ENCODE data around the gene ISX.

ISX gene

GRCh38 chr22:35119494-35119893, 53.5 kb downstream of the ISX start:
- H3K4me3 ChIP-seq = no peak overlapping the region
- no peaks in the 10 kb centered on the region for H3K36me3 ChIP-seq (ENCODE audit: insufficient read depth, low read length)
- DNase-seq (ENCODE audit: low read depth, low spot score) = no peak
- no peak overlapping the region for H3K27ac ChIP-seq
- no peak overlapping the region for H3K9ac ChIP-seq (ENCODE audit: insufficient read length)
- TF ChIP-seq POLR2AphosphoS5 (IDR thresholded peaks at IDR 0.05; ENCODE audit: borderline replicate concordance, low read depth, low read length) = no peak
- no peak for TF ChIP-seq FOXP2 (optimal IDR thresholded peaks at IDR 0.05; ENCODE audit: control extremely low read depth, extremely low read length, insufficient read depth)
- no peak for TF ChIP-seq EZH2 (IDR thresholded peaks at IDR 0.05)
- H3K9me3 ChIP-seq (ENCODE audit: low read depth, low read length) = no peaks in the 10 kb centered on the region

DNA sequence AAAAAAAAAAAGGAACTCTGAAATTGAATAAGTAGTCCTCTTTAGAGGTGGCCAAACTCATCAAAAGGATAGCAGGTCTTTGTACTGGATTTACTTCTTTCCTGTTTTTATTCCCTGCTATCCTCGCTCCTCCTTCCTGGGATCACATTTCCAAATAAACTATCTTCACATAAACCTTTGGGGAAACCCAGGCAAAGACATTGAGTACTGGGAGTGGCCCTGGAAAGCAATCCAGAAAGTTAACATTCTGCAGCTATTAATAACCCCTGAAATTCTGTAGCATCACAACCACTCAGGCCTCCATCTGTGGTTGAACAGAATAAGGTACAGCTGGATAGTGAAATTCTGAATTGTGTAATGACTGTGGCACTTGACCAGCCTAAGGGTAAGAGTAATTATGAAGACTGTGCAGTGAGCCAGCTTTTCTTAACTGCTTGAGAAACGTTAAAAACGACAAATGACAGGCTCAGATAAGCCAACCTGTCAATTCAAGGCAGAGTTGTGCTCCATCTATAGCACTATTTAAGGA, 58.8 kb downstream of the ISX start:
- no peak overlapping the region for H3K27ac ChIP-seq
- H3K4me3 ChIP-seq = no peak overlapping the region
- H3K9ac ChIP-seq (ENCODE audit: insufficient read length) = no peak overlapping the region
- no peak for DNase-seq (ENCODE audit: low read depth, low spot score)
- TF ChIP-seq FOXP2 (optimal IDR thresholded peaks at IDR 0.05; ENCODE audit: control extremely low read depth, extremely low read length, insufficient read depth) = no peak
- TF ChIP-seq POLR2AphosphoS5 (IDR thresholded peaks at IDR 0.05; ENCODE audit: borderline replicate concordance, low read depth, low read length) = no peak
- no peak for TF ChIP-seq EZH2 (IDR thresholded peaks at IDR 0.05)
- no peaks in the 10 kb centered on the region for H3K36me3 ChIP-seq (ENCODE audit: insufficient read depth, low read length)
- H3K9me3 ChIP-seq (ENCODE audit: low read depth, low read length) = no peaks in the 10 kb centered on the region

DNA sequence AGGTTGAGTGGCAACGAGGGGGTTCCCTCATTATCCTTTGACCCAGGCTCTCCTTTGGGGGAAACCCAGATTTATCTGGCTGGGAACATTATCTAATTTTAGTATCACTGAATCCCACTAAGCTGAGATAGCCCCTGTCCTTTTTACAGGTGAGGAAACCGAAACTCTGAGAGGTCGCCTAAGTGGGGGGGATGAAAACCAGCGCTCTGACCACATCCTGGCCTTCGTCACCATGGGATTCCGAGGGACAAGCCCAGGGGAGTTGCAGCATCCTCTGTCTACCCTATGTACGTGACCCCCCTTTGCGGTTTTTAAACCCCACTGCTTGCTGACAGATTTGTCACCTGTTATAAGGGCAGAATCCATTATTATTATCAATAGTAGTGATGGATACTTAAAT, 61.0 kb downstream of the ISX start:
- no peaks in the 10 kb centered on the region for H3K36me3 ChIP-seq (ENCODE audit: insufficient read depth, low read length)
- TF ChIP-seq EZH2 (IDR thresholded peaks at IDR 0.05) = no peak
- no peak for TF ChIP-seq FOXP2 (optimal IDR thresholded peaks at IDR 0.05; ENCODE audit: control extremely low read depth, extremely low read length, insufficient read depth)
- no peak for TF ChIP-seq POLR2AphosphoS5 (IDR thresholded peaks at IDR 0.05; ENCODE audit: borderline replicate concordance, low read depth, low read length)
- no peak overlapping the region for H3K27ac ChIP-seq
- DNase-seq (ENCODE audit: low read depth, low spot score) = no peak
- H3K9me3 ChIP-seq (ENCODE audit: low read depth, low read length) = no peaks in the 10 kb centered on the region
- no peak overlapping the region for H3K4me3 ChIP-seq
- H3K9ac ChIP-seq (ENCODE audit: insufficient read length) = no peak overlapping the region

DNA sequence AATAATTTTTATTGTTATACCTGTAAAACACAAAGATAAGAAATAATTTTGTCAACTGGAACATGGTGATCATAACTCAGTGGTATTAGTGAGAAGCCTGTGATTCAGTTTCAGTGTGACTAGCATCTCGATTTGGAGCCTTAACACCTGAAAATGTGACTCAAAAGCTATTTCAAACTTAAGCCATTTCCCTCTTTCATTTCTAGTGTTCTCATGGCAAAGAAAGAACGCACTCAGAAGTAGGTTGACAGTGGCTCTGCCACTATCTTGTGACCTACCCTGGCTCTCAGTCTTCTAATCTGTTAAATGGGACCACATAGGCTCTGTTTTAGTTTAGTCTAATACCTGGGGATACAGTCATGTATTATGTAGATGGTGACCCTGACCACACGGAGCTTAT, 62.7 kb downstream of the ISX start:
- DNase-seq (ENCODE audit: low read depth, low spot score) = no peak
- H3K36me3 ChIP-seq (ENCODE audit: insufficient read depth, low read length) = no peaks in the 10 kb centered on the region
- H3K9ac ChIP-seq (ENCODE audit: insufficient read length) = no peak overlapping the region
- no peak overlapping the region for H3K4me3 ChIP-seq
- TF ChIP-seq EZH2 (IDR thresholded peaks at IDR 0.05) = no peak
- no peak overlapping the region for H3K27ac ChIP-seq
- H3K9me3 ChIP-seq (ENCODE audit: low read depth, low read length) = no peaks in the 10 kb centered on the region

DNA sequence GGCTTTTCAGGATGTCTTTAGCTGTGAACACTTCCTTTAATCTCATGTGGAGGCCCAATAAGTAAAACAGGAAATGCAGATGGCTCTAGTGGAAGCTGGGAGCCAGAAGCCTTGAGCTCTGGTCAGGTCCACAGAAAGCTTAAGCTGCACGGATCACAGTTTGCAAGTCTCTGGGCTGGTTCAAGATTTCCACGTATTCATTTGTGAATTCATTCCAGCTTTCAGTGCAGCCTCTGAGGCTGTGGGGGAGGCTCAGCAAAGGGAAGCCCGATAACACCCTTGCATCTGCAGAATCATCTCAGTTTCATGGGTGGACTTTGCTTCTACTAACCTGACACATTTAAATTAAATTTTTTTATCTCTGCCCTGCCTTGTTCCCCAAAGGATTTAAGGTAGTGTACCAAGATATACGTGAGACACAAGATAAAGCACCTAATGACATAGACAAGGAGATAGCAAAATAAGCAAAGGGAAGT, 65.6 kb downstream of the ISX start:
- Histone ChIP-seq H3K36me3 (ENCODE audit: insufficient read depth, low read length) (no peaks in the 10 kb centered on the region), H3K27ac (no peak overlapping the region), H3K9ac (ENCODE audit: insufficient read length) (no peak overlapping the region), H3K4me3 (no peak overlapping the region), H3K9me3 (ENCODE audit: low read depth, low read length) (no peaks in the 10 kb centered on the region)
- no peak for TF ChIP-seq POLR2AphosphoS5 (IDR thresholded peaks at IDR 0.05; ENCODE audit: borderline replicate concordance, low read depth, low read length)
- TF ChIP-seq FOXP2 (optimal IDR thresholded peaks at IDR 0.05; ENCODE audit: control extremely low read depth, extremely low read length, insufficient read depth) = no peak
- no peak for DNase-seq (ENCODE audit: low read depth, low spot score)

DNA sequence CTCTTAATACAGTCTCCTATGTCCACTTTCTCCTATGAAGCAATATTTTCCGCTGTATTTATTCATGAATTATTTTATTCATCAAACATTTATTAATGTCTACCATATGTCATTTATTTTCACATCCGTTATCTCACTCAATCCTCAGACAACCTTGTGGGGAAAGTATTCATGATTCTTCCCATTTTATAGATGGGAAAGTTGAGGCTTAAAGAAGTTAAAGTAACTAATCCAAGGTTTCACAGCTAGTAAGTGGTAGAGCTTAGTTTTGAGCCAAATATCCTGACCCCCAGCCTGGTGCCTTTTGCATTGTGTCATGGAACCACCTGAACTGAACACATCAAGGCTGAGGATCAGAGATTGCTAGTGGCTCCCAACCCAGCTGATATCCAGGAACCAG, 66.6 kb downstream of the ISX start:
- TF ChIP-seq EZH2 (IDR thresholded peaks at IDR 0.05) = no peak
- TF ChIP-seq POLR2AphosphoS5 (IDR thresholded peaks at IDR 0.05; ENCODE audit: borderline replicate concordance, low read depth, low read length) = no peak
- no peak for DNase-seq (ENCODE audit: low read depth, low spot score)
- Histone ChIP-seq H3K27ac (no peak overlapping the region), H3K4me3 (no peak overlapping the region), H3K36me3 (ENCODE audit: insufficient read depth, low read length) (no peaks in the 10 kb centered on the region), H3K9me3 (ENCODE audit: low read depth, low read length) (no peaks in the 10 kb centered on the region), H3K9ac (ENCODE audit: insufficient read length) (no peak overlapping the region)

GRCh38 chr22:35133702-35134380, 67.9 kb downstream of the ISX start:
- Histone ChIP-seq H3K9me3 (ENCODE audit: low read depth, low read length) (no peaks in the 10 kb centered on the region), H3K9ac (ENCODE audit: insufficient read length) (no peak overlapping the region), H3K27ac (no peak overlapping the region), H3K36me3 (ENCODE audit: insufficient read depth, low read length) (no peaks in the 10 kb centered on the region), H3K4me3 (no peak overlapping the region)
- no peak for TF ChIP-seq FOXP2 (optimal IDR thresholded peaks at IDR 0.05; ENCODE audit: control extremely low read depth, extremely low read length, insufficient read depth)
- TF ChIP-seq POLR2AphosphoS5 (IDR thresholded peaks at IDR 0.05; ENCODE audit: borderline replicate concordance, low read depth, low read length) = no peak
- TF ChIP-seq EZH2 (IDR thresholded peaks at IDR 0.05) = no peak
- no peak for DNase-seq (ENCODE audit: low read depth, low spot score)

DNA sequence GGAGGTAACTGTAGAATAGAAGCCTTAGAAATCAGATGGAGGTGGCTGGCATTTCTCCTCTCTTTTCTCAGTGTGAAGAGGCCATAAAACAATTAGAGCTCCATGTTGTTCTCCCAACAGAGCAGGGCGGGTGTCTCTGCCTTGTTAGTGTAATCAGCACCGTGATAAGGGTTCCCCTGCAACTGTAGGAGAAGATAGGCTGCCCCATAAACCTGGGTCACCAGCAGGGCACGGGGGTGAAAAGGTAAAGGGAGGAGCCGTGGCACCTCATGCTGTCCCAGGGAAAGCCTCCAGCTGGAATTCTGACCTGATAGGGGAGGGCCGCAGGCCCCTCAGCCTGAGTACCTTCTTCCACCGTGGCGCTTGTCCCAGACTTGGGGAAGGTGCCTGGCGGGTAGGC, 68.7 kb downstream of the ISX start:
- no peak for TF ChIP-seq POLR2AphosphoS5 (IDR thresholded peaks at IDR 0.05; ENCODE audit: borderline replicate concordance, low read depth, low read length)
- no peak for TF ChIP-seq EZH2 (IDR thresholded peaks at IDR 0.05)
- no peak for TF ChIP-seq FOXP2 (optimal IDR thresholded peaks at IDR 0.05; ENCODE audit: control extremely low read depth, extremely low read length, insufficient read depth)
- DNase-seq (ENCODE audit: low read depth, low spot score) = no peak

DNA sequence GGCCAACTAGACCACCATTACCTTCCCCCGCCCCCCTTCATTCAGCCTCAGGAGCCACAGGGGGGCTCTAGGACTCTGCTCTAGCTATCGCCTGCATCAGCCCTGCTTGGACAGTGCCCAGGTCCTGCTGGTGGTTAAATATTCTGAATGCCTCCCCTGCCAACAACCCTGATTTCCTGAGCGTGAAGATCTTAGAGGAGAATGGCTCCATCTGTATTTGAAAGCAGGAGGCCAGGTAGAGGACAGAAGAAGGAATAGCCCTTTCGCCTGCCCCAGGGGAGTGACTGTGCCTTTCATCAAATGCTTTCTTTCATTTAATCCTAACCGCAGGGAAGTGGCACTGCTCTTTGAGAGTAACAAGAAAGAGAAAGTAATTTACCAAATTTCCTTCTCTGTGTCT, 69.2 kb downstream of the ISX start:
- Histone ChIP-seq H3K4me3 (no peak overlapping the region), H3K9me3 (ENCODE audit: low read depth, low read length) (no peaks in the 10 kb centered on the region), H3K27ac (no peak overlapping the region), H3K36me3 (ENCODE audit: insufficient read depth, low read length) (no peaks in the 10 kb centered on the region), H3K9ac (ENCODE audit: insufficient read length) (no peak overlapping the region)
- DNase-seq (ENCODE audit: low read depth, low spot score) = no peak
- TF ChIP-seq FOXP2 (optimal IDR thresholded peaks at IDR 0.05; ENCODE audit: control extremely low read depth, extremely low read length, insufficient read depth) = no peak
- no peak for TF ChIP-seq POLR2AphosphoS5 (IDR thresholded peaks at IDR 0.05; ENCODE audit: borderline replicate concordance, low read depth, low read length)
- no peak for TF ChIP-seq EZH2 (IDR thresholded peaks at IDR 0.05)

More for the DNA sequence above, 68.7 kb downstream of the ISX start:
- Histone ChIP-seq H3K4me3 (no peak overlapping the region), H3K36me3 (ENCODE audit: insufficient read depth, low read length) (no peaks in the 10 kb centered on the region), H3K27ac (no peak overlapping the region), H3K9me3 (ENCODE audit: low read depth, low read length) (no peaks in the 10 kb centered on the region), H3K9ac (ENCODE audit: insufficient read length) (no peak overlapping the region)
